SK-N-SH (cell line): ENCODE measurements around the gene PROCR. TPM values are rescaled to one million over a fixed set of nuclear protein-coding genes. Genes with fewer than 3 reads are reported as not detected.
"Not testable (repeated sequence)": the region's sequence is repeated elsewhere in the genome, so short reads cannot be mapped to it uniquely, and the experiment has no call there.

Experiments
- CTCF ChIA-PET: fragments of 300-600, 350-600 bp; formaldehyde crosslinking; extraction: SDS; loops from one replicate; lab custom pipeline; 2021; lab: Yijun Ruan, JAX
- POLR2A ChIA-PET: fragments of 350-600 bp; sonication (Branson Sonifier 250); formaldehyde crosslinking; extraction: SDS; loops from one replicate; lab custom pipeline; 2020; ENCODE audit warnings: antibody characterized with exemption, inconsistent platforms; lab: Yijun Ruan, JAX
- DNase-seq: peaks from one replicate; pipeline ENCODE4 v3.0.0; 2012
- H2AFZ ChIP-seq: fragments of 200-600 bp; sonication (generic); 2 replicates; pipeline ENCODE4 v1.8.1; 2016; ENCODE audit warnings: antibody characterized with exemption, mild to moderate bottlenecking, low read depth
- H3F3A ChIP-seq: fragments of 200-600 bp; sonication (generic); replicated peaks from 2 replicates; pipeline ENCODE3; 2016; ENCODE audit warnings: antibody characterized with exemption, mild to moderate bottlenecking; ENCODE audit not compliant: insufficient read depth
- H3K27ac ChIP-seq, 2 experiments: fragments of 200-500 bp in 1 of 2; fragments of 200-600 bp in 1 of 2; sonication (Bioruptor generic) in 1 of 2; sonication (generic), shearing (Covaris generic) in 1 of 2; 2 replicates each; pipeline versions ENCODE4 v1.5.1 to v1.6.1; 2014 to 2016; ENCODE audit warnings: low read depth in 2 of 2, inconsistent platforms in 1 of 2, low read length in 1 of 2, mild to moderate bottlenecking in 1 of 2, mixed read lengths in 1 of 2
- H3K27me3 ChIP-seq: fragments of 200-600 bp; sonication (generic), shearing (Covaris generic); 2 replicates; pipeline ENCODE4 v1.6.1; 2016; ENCODE audit warnings: mixed run types; ENCODE audit not compliant: insufficient read depth
- H3K36me3 ChIP-seq, 2 experiments: fragments of 200-500 bp in 1 of 2; fragments of 200-600 bp in 1 of 2; sonication (Bioruptor generic) in 1 of 2; sonication (generic) in 1 of 2; replicated peaks in 1 of 2; 2 replicates each; pipeline versions ENCODE3 to v1.5.1; 2014 to 2016; ENCODE audit warnings: low read length in 1 of 2, mild to moderate bottlenecking in 1 of 2; ENCODE audit not compliant: insufficient read depth in 2 of 2, control insufficient read depth in 1 of 2
- H3K4me1 ChIP-seq, 2 experiments: fragments of 200-500 bp in 1 of 2; fragments of 200-600 bp in 1 of 2; sonication (Bioruptor generic) in 1 of 2; sonication (generic), shearing (Covaris generic) in 1 of 2; 2 replicates each; pipeline versions ENCODE4 v1.5.1 to v1.6.1; 2014 to 2016; ENCODE audit warnings: low read depth in 1 of 2, low read length in 1 of 2, mixed run types in 1 of 2; ENCODE audit not compliant: insufficient read depth in 2 of 2, control insufficient read depth in 1 of 2
- H3K4me2 ChIP-seq: fragments of 200-600 bp; sonication (generic), shearing (Covaris generic); 2 replicates; pipeline ENCODE4 v1.6.1; 2017; ENCODE audit warnings: mixed run types
- H3K4me3 ChIP-seq, 2 experiments: fragments of 200-500 bp in 1 of 2; fragments of 200-600 bp in 1 of 2; sonication (Bioruptor generic) in 1 of 2; sonication (generic), shearing (Covaris generic) in 1 of 2; 2 replicates each; pipeline versions ENCODE4 v1.5.1 to v1.8.1; 2014 to 2016; ENCODE audit warnings: low read depth in 2 of 2, inconsistent platforms in 1 of 2, low read length in 1 of 2, mild to moderate bottlenecking in 1 of 2, mixed read lengths in 1 of 2, moderate library complexity in 1 of 2
- H3K79me2 ChIP-seq: fragments of 200-600 bp; sonication (generic); 2 replicates; pipeline ENCODE4 v1.8.1; 2017; ENCODE audit warnings: mild to moderate bottlenecking; ENCODE audit not compliant: insufficient read depth
- H3K9ac ChIP-seq: fragments of 200-600 bp; sonication (generic); 2 replicates; pipeline ENCODE4 v1.6.1; 2017; ENCODE audit warnings: mixed run types
- H3K9me2 ChIP-seq: fragments of 200-600 bp; sonication (generic); 2 replicates; pipeline ENCODE4 v1.6.1; 2017; ENCODE audit warnings: mixed run types
- H3K9me3 ChIP-seq: fragments of 200-600 bp; sonication (generic); 2 replicates; pipeline ENCODE4 v1.6.1; 2017; ENCODE audit warnings: mixed run types, mild to moderate bottlenecking, moderate library complexity
- H4K20me1 ChIP-seq: fragments of 200-600 bp; sonication (generic); 2 replicates; pipeline ENCODE4 v1.6.1; 2017; ENCODE audit warnings: mild to moderate bottlenecking, mixed run types; ENCODE audit not compliant: insufficient read depth
- CHD2 ChIP-seq: fragments of 150-350 bp; IDR thresholded peaks from 2 replicates; pipeline ENCODE4 v1.6.1; 2018; ENCODE audit warnings: low read length; ENCODE audit not compliant: partially characterized antibody
- EP300 ChIP-seq, 2 experiments: IDR thresholded peaks; 2 replicates each; pipeline versions ENCODE4 v1.4.0 to v1.6.1; 2012; ENCODE audit warnings: borderline replicate concordance in 1 of 2, low read depth in 1 of 2, low read length in 1 of 2
- JUND ChIP-seq: IDR thresholded peaks from 2 replicates; pipeline ENCODE4 v1.4.0; 2012
- NFIC ChIP-seq: IDR thresholded peaks from 2 replicates; pipeline ENCODE4 v1.4.0; 2012; ENCODE audit warnings: borderline replicate concordance
- RAD21 ChIP-seq: IDR thresholded peaks from 2 replicates; pipeline ENCODE4 v1.6.1; 2012; ENCODE audit warnings: mild to moderate bottlenecking, low read length
- RCOR1 ChIP-seq: fragments of 150-350 bp; IDR thresholded peaks from 2 replicates; pipeline ENCODE4 v1.6.1; 2017; ENCODE audit warnings: antibody characterized with exemption, low read length
- REST ChIP-seq: IDR thresholded peaks from 2 replicates; pipeline ENCODE4 v1.6.1; 2012; ENCODE audit warnings: mild to moderate bottlenecking, low read depth, low read length, moderate library complexity
- RXRA ChIP-seq: IDR thresholded peaks from 2 replicates; pipeline ENCODE4 v1.4.0; 2012; ENCODE audit warnings: low read depth, mild to moderate bottlenecking, borderline replicate concordance
- TCF12 ChIP-seq: IDR thresholded peaks from 2 replicates; pipeline ENCODE4 v1.4.0; 2012
- TEAD4 ChIP-seq: IDR thresholded peaks from 2 replicates; pipeline ENCODE4 v1.4.0; 2012; ENCODE audit warnings: mild to moderate bottlenecking, borderline replicate concordance; ENCODE audit not compliant: insufficient read depth
- USF1 ChIP-seq: IDR thresholded peaks from 2 replicates; pipeline ENCODE4 v1.4.0; 2012; ENCODE audit warnings: low read depth, borderline replicate concordance
- YY1 ChIP-seq: IDR thresholded peaks from 2 replicates; pipeline ENCODE4 v1.4.0; 2012; ENCODE audit warnings: low read depth, mild to moderate bottlenecking
- WGBS: methylation state at CpG from one replicate; pipeline ENCODE4 v1.1.6; 2017; ENCODE audit warnings: low lambda C conversion rate; 5-methylcytosine and 5-hydroxymethylcytosine counted together
- polyA plus RNA-seq, 3 experiments: library from polyadenylated mRNA; depleted of rRNA; stranded (reverse); fragments of >200 nt; gene quantifications; 2 replicates each; pipeline ENCODE4 v1.2.3, GENCODE V29; 2012
- TF ChIP-seq, protein P1 (sequence below): fragments of 150-350 bp; IDR thresholded peaks from 2 replicates; pipeline ENCODE4 v1.6.1; 2017; ENCODE audit warnings: antibody characterized with exemption, low read length, low read depth, borderline replicate concordance
- TF ChIP-seq, protein P2 (sequence below): fragments of 200-600 bp; sonication (generic); IDR thresholded peaks from 2 replicates; pipeline ENCODE4 v1.6.1; 2017; ENCODE audit warnings: antibody characterized with exemption, mild to moderate bottlenecking, moderate library complexity

PROCR gene
- polyA plus RNA-seq, 1 of the 3 experiments (the other 2 are of a cell fraction): 23.5 TPM

DNA sequence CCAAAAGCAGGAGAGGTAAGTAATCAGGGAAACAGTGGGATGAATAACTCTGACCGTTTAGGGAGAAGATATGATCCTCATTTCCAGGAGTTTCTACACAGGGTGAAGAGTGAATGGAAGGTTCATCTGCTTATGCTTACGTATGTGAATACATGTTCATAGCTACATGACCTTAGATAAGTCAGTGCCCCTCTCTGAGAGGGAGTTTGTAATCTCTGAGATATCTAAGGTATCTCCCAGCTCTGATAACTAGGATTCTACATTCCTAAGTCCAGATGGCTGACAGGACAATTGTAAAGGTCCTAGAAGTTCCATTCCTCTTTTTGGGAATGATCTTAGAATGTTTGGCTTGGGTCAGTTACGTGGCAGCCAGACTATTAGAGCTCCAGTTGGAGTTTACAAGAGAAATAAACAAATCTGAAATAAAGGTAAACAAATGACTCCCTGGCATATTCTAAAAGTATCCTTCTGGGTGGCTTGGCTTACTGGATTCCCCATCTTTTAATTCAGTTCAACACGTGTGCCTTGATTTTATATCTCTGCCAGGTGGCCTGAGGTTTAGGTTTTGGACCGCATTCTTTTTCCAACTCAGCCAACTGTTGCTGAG is 15.8 kb downstream of the PROCR start:
- H3K4me3 ChIP-seq: no peak overlapping the region
- no peak overlapping the region for H3K4me2 ChIP-seq
- H3K36me3 ChIP-seq: no peaks in the 10 kb centered on the region
- H3K27ac ChIP-seq: no peak overlapping the region
- no peak overlapping the region for H3K9ac ChIP-seq
- H3K9me2 ChIP-seq: no peaks in the 10 kb centered on the region
- no peaks in the 10 kb centered on the region for H3K79me2 ChIP-seq
- H3K9me3 ChIP-seq: no peaks in the 10 kb centered on the region
- H3K27me3 ChIP-seq: no peaks in the 10 kb centered on the region
- POLR2A ChIA-PET: no interaction called here
- H2AFZ ChIP-seq: no peak overlapping the region
- no peaks in the 10 kb centered on the region for H4K20me1 ChIP-seq
- 53% methylated on average over 5 of the region's 5 CpGs for WGBS
- TF ChIP-seq JUND (no peak), RCOR1 (no peak)
- H3K4me1 ChIP-seq: no peaks in the 10 kb centered on the region
- CTCF ChIA-PET: interaction anchor here (1.6 kb wide), 1 partner anchor 43 kb away, joined by 7 read pairs; no protein-coding TSS in a partner anchor
- no peaks in the 10 kb centered on the region for H3F3A ChIP-seq
- no peak for DNase-seq

GRCh38 chr20:35189223-35189622 is 17.4 kb downstream of the PROCR start:
- CTCF ChIA-PET: interaction anchor here (1.3 kb wide), 1 partner anchor 45 kb away, joined by 3 read pairs; no protein-coding TSS in a partner anchor
- not testable (repeated sequence) for H3K9ac ChIP-seq
- 63% methylated on average over 8 of the region's 8 CpGs for WGBS

DNA sequence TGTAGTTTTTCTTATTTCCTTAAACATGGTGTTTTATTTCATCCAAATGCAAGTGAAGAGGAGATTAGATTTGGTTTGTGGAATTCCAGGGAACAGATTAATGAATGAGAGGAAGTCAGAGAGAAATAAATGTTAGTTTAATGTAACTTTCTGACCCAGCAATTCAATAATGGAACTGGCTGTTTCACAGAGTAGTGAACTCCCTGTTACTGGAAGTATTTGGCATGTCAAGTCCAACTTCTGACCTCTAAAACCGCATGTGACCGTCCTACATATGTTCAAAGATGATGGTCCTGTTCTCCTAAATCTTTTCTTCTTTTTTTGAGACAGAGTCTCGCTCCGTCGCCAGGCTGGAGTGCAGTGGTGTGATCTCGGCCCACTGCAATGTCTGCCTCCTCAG is 18.7 kb downstream of the PROCR start:
- no peaks in the 10 kb centered on the region for H3K36me3 ChIP-seq
- no peaks in the 10 kb centered on the region for H3K9me2 ChIP-seq
- no peak overlapping the region for H2AFZ ChIP-seq
- ChIA-PET POLR2A (no interaction called here), CTCF (interaction anchor here (1.3 kb wide), 1 partner anchor 46 kb away, joined by 3 read pairs; no protein-coding TSS in a partner anchor)
- H3K4me1 ChIP-seq: no peaks in the 10 kb centered on the region
- no peak overlapping the region for H3K4me2 ChIP-seq
- H3F3A ChIP-seq: no peaks in the 10 kb centered on the region
- H3K9ac ChIP-seq: no peak overlapping the region
- 90% methylated on average over 6 of the region's 6 CpGs for WGBS
- no peak overlapping the region for H3K4me3 ChIP-seq
- no peaks in the 10 kb centered on the region for H4K20me1 ChIP-seq
- no peaks in the 10 kb centered on the region; the same call in 1 of the 2 replicates for H3K9me3 ChIP-seq
- no peaks in the 10 kb centered on the region for H3K79me2 ChIP-seq
- DNase-seq: no peak
- no peak overlapping the region for H3K27ac ChIP-seq
- H3K27me3 ChIP-seq: no peaks in the 10 kb centered on the region
- TF ChIP-seq TCF12: no peak
- no peak for TF ChIP-seq RXRA
- TF ChIP-seq, protein P1, sequence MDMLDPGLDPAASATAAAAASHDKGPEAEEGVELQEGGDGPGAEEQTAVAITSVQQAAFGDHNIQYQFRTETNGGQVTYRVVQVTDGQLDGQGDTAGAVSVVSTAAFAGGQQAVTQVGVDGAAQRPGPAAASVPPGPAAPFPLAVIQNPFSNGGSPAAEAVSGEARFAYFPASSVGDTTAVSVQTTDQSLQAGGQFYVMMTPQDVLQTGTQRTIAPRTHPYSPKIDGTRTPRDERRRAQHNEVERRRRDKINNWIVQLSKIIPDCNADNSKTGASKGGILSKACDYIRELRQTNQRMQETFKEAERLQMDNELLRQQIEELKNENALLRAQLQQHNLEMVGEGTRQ: no peak
- no peak for TF ChIP-seq USF1
- no peak for TF ChIP-seq NFIC
- TF ChIP-seq, protein P2, sequence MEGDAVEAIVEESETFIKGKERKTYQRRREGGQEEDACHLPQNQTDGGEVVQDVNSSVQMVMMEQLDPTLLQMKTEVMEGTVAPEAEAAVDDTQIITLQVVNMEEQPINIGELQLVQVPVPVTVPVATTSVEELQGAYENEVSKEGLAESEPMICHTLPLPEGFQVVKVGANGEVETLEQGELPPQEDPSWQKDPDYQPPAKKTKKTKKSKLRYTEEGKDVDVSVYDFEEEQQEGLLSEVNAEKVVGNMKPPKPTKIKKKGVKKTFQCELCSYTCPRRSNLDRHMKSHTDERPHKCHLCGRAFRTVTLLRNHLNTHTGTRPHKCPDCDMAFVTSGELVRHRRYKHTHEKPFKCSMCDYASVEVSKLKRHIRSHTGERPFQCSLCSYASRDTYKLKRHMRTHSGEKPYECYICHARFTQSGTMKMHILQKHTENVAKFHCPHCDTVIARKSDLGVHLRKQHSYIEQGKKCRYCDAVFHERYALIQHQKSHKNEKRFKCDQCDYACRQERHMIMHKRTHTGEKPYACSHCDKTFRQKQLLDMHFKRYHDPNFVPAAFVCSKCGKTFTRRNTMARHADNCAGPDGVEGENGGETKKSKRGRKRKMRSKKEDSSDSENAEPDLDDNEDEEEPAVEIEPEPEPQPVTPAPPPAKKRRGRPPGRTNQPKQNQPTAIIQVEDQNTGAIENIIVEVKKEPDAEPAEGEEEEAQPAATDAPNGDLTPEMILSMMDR: no peak
- no peak for TF ChIP-seq TEAD4
- TF ChIP-seq CHD2: no peak
- TF ChIP-seq RAD21: no peak
- TF ChIP-seq EP300 (IDR thresholded peaks at IDR 0.05; ENCODE audit: borderline replicate concordance in 1 of 2, low read depth in 1 of 2, low read length in 1 of 2): no peak
- TF ChIP-seq REST: no peak
- no peak for TF ChIP-seq YY1

More at GRCh38 chr20:35189223-35189622, 17.4 kb downstream of the PROCR start:
- POLR2A ChIA-PET, H3K9me2 ChIP-seq, H3K79me2 ChIP-seq, H3K27me3 ChIP-seq, H3K4me3 ChIP-seq, H3F3A ChIP-seq, H3K36me3 ChIP-seq, H2AFZ ChIP-seq, H3K4me2 ChIP-seq, H3K27ac ChIP-seq, H3K9me3 ChIP-seq, H4K20me1 ChIP-seq, DNase-seq, H3K4me1 ChIP-seq: not testable (repeated sequence)
